ENCODE data around the gene MPP2. TPM values are rescaled to one million over a fixed set of nuclear protein-coding genes. Genes with fewer than 3 reads are reported as not detected.
"Not testable (repeated sequence)": the region's sequence is repeated elsewhere in the genome, so short reads cannot be mapped to it uniquely, and the experiment has no call there.

MPP2 gene
- total and polyA plus RNA-seq, 7 donors: 0.23 to 33.0 (median 10.9) TPM

DNA sequence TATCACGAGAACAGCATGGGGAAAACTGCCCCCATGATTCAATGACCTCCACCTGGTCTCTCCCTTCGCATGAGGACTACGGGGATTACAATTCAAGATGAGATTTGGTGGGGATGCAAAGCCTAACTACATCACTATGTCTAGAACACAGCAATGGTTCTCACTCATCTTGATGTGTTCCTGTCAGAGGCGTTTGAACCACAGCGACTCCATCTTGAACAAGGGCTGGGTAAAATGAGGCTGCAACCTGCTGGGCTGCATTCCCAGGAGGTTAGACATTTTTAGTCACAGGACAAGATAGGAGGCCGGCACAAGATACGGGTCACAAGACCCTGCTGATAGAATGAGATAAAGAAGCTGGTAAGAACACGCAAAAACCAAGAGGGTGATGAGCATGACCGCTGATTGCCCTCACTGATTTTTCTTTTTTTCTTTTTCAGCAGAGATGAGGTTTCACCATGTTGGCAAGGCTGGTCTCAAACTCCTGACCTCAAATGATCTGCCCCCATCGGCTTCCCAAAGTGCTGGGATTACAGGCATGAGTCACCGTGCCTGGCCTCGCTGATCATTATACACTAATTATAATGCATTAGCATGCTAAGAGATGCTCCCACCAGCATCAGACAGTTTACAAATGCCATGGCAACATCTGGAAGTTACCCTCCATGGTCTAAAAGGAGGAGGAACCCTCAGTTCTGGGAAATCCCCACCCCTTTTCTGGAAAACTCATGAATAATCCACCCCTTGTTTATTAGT is 37.9 kb upstream of the MPP2 start:
- DNase-seq: no peak
- H3K4me3 ChIP-seq: no peak overlapping the region
- H3K9me3 ChIP-seq: no peaks in the 10 kb centered on the region
- WGBS, 2 donors: 81 to 85% methylated on average over 12 of the region's 12 CpGs
- H3K4me1 ChIP-seq: no peaks in the 10 kb centered on the region
- H3K27ac ChIP-seq: no peak overlapping the region
- intact Hi-C loops (cut with DNase I): loop anchor here (2.0 to 10.0 kb wide), 3 partner anchors 66 to 220 kb away; no protein-coding TSS in a partner anchor
- H3K36me3 ChIP-seq: no peaks in the 10 kb centered on the region
- TF ChIP-seq POLR2A (IDR thresholded peaks at IDR 0.05) (no peak), POLR2AphosphoS5 (IDR thresholded peaks at IDR 0.05) (no peak)
- TF ChIP-seq, protein P1, sequence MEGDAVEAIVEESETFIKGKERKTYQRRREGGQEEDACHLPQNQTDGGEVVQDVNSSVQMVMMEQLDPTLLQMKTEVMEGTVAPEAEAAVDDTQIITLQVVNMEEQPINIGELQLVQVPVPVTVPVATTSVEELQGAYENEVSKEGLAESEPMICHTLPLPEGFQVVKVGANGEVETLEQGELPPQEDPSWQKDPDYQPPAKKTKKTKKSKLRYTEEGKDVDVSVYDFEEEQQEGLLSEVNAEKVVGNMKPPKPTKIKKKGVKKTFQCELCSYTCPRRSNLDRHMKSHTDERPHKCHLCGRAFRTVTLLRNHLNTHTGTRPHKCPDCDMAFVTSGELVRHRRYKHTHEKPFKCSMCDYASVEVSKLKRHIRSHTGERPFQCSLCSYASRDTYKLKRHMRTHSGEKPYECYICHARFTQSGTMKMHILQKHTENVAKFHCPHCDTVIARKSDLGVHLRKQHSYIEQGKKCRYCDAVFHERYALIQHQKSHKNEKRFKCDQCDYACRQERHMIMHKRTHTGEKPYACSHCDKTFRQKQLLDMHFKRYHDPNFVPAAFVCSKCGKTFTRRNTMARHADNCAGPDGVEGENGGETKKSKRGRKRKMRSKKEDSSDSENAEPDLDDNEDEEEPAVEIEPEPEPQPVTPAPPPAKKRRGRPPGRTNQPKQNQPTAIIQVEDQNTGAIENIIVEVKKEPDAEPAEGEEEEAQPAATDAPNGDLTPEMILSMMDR (IDR thresholded peaks at IDR 0.05): no peak
- H3K27me3 ChIP-seq: peaks cover 0 to 34% (median 7%) of the 10 kb centered on the region in 3 donors

DNA sequence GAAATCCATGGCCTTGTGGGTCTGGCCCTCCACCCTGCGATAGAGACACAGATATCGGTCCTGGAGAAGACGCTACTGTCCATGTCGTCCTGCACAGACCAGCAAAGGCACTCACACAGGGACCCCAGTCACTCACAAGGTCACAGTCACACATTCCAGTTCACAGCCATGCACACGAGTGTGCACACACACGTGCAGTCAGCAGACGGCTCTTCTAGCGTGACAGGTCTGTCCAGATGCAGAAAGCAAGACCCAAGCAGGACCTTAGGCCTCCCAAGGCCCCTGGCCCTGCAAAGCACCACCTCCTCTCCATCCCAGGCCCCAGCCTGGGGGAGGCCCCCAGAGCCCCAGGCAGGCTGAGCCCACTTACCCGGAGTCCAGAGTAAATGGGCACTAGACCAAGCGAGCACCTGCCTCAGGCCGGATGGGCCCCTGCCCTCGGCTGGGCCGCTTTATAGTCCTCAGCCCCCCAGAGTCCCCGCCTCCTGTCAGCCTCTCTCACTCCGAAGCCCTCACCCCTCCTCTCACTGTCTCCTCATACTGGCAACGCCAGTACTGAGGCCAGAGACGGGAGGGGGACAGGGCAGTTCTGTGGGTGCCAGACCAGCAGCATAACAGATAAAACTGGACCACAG is 34.8 kb upstream of the MPP2 start, which contains the start of gene PPY:
TSS of gene PPY (minus strand) at position 426 of the 635 bp plus-strand sequence. CDS start 822 bp downstream, outside the sequence.
- DNase-seq: no peak
- Histone ChIP-seq H3K4me3 (no peak within 1 kb of the TSS), H3K27ac (no peak within 1 kb of the TSS), H3K4me1 (peaks cover 0 to 9% (median 9%) of the 10 kb centered on the region in 4 donors), H3K9me3 (no peaks in the 10 kb centered on the region), H3K27me3 (peaks cover 0 to 31% (median 14%) of the 10 kb centered on the region in 3 donors), H3K36me3 (no peaks in the 10 kb centered on the region)
- WGBS, 2 donors: 91% methylated on average over 17 of the region's 17 CpGs
- TF ChIP-seq POLR2A (IDR thresholded peaks at IDR 0.05): no peak
- no peak for TF ChIP-seq POLR2AphosphoS5 (IDR thresholded peaks at IDR 0.05)
- TF ChIP-seq, protein P1 (IDR thresholded peaks at IDR 0.05): no peak
- no peak for TF ChIP-seq EP300 (IDR thresholded peaks at IDR 0.05)
- intact Hi-C loops (cut with DNase I): loop anchor here (10.0 kb wide), 1 partner anchor 223 kb away; no protein-coding TSS in a partner anchor

DNA sequence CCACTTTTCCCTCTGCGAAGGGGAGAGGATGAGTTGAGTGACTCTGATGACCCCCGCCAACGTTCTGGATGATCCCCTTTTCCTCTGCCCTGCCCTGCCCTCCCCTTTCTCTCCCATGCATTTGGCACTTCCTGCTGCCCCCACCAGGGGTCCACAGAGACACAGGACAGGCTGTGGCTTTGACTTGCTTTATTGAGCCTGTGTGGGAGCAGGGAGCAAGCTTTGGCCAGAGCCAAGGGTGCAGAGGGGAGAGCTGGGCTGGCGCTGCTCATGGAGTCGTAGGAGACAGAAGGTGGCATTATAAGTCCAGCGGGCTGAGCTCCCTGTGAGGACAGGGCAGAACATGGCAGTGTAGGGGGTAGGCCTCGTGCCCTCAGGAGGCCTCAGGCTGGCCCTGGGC is 33.3 kb upstream of the MPP2 start:
- H3K36me3 ChIP-seq: no peaks in the 10 kb centered on the region
- WGBS, 2 donors: 77 to 79% methylated on average over 7 of the region's 7 CpGs
- TF ChIP-seq EP300 (IDR thresholded peaks at IDR 0.05): no peak
- TF ChIP-seq, protein P1 (IDR thresholded peaks at IDR 0.05): peak in 1 of 4 experiments; percentile 9
- H3K27ac ChIP-seq: no peak overlapping the region
- no peaks in the 10 kb centered on the region for H3K9me3 ChIP-seq
- peaks cover 0 to 9% (median 9%) of the 10 kb centered on the region in 4 donors for H3K4me1 ChIP-seq
- peaks cover 0 to 39% (median 14%) of the 10 kb centered on the region in 3 donors for H3K27me3 ChIP-seq
- intact Hi-C loops (cut with DNase I): loop anchor here (10.0 kb wide), 1 partner anchor 224 kb away; no protein-coding TSS in a partner anchor
- H3K4me3 ChIP-seq: no peak overlapping the region
- DNase-seq: no peak

DNA sequence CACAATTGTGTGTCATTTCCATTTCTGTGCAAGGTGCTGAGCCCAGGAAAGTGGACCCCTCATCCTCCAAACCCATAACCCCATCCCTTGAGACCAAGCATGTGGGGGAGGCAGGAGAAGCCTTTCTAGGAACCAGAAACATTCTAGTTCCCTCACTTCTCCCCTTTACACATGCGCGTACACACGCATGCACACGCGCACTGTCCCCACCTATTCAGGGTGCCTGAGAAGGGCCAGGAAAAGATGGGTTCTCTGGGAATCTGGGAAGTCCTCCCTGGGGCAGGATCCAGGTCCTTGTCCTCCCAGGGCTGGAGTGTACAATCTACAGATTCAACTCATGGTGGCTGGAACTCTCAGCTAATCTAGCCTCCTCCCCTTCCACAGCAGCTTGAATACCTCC is 32.5 kb upstream of the MPP2 start:
- no peak for DNase-seq
- H3K4me3 ChIP-seq: no peak overlapping the region
- no peaks in the 10 kb centered on the region for H3K36me3 ChIP-seq
- peaks cover 0 to 9% (median 9%) of the 10 kb centered on the region in 4 donors for H3K4me1 ChIP-seq
- no peaks in the 10 kb centered on the region for H3K9me3 ChIP-seq
- H3K27ac ChIP-seq: no peak overlapping the region
- peaks cover 0 to 44% (median 14%) of the 10 kb centered on the region in 3 donors for H3K27me3 ChIP-seq
- intact Hi-C loops (cut with DNase I): loop anchor here (10.0 kb wide), 1 partner anchor 225 kb away; no protein-coding TSS in a partner anchor
- 98% methylated on average over 5 of the region's 5 CpGs for WGBS, 2 donors
- no peak for TF ChIP-seq POLR2AphosphoS5 (IDR thresholded peaks at IDR 0.05)
- no peak for TF ChIP-seq POLR2A (IDR thresholded peaks at IDR 0.05)
- TF ChIP-seq, protein P1 (IDR thresholded peaks at IDR 0.05): no peak
- no peak for TF ChIP-seq EP300 (IDR thresholded peaks at IDR 0.05)

DNA sequence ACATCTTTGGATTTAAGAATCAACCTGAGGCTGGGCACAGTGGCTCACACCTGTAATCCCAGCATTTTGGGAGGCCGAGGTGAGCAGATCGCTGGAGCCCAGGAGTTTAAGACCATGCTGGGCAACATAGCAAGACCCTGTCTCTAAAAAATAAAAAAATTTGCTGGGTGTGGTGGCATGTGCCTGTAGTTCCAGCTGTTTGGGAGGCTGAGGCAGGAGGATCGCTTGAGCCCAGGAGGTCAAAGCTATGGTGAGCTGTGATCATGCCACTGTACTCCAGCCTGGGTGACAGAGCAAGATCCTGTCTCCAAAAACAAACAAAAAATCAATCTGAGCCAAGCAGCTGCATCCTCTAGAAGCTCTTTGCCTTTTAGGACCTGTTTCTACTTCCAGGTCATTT is 32.1 kb upstream of the MPP2 start:
- H3K9me3 ChIP-seq; DNase-seq; intact Hi-C loops (cut with DNase I); H3K27ac ChIP-seq; H3K4me3 ChIP-seq; H3K36me3 ChIP-seq; H3K4me1 ChIP-seq: not testable (repeated sequence)
- 94 to 95% methylated on average over 3 of the region's 3 CpGs for WGBS, 2 donors
- H3K27me3 ChIP-seq: peaks cover 0 to 44% (median 14%) of the 10 kb centered on the region in 3 donors

Data from sigmoid colon (tissue), 7 donors.